Measurements from ENCODE around the gene PHLDB2.

The PHLDB2 gene

GRCh38 chr3:111901637-111902036 lies 42.6 kb downstream of the PHLDB2 start:
- no peak for DNase-seq (ENCODE audit: low read depth)
- no peak overlapping the region for H3K4me3 ChIP-seq (ENCODE audit: low read depth, low read length)
- TF ChIP-seq MYC (IDR thresholded peaks at IDR 0.05; ENCODE audit: low read depth, low read length) (no peak), CTCF (IDR thresholded peaks at IDR 0.05; ENCODE audit: low read depth, low read length) (no peak), POLR2A (IDR thresholded peaks at IDR 0.05; ENCODE audit: extremely low read depth, insufficient read length) (no peak)
- TF ChIP-seq, protein P1, sequence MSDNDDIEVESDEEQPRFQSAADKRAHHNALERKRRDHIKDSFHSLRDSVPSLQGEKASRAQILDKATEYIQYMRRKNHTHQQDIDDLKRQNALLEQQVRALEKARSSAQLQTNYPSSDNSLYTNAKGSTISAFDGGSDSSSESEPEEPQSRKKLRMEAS (IDR thresholded peaks at IDR 0.05; ENCODE audit: low read depth, low read length): no peak

DNA sequence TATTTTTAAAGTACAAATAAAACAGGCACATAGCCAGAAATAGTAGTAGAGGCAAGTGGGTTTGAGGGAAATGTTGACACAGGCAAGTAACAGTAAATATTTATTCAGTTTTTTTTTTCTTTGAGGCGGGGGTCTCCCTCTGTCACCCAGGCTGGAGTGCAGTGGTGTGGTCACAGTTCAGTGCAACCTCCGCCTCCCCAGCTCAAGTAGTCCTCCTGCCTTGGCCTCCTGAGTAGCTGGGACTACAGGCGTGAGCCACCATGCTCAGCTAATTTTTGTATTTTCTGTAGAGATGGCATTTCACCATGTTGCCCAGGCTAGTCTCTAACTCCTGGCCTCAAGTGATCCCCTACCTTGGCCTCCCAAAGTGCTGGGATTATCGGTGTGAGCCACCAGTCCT lies 43.5 kb downstream of the PHLDB2 start:
- no peak overlapping the region for H3K4me3 ChIP-seq (ENCODE audit: low read depth, low read length)
- no peak for DNase-seq (ENCODE audit: low read depth)
- TF ChIP-seq POLR2A (IDR thresholded peaks at IDR 0.05; ENCODE audit: extremely low read depth, insufficient read length): no peak
- TF ChIP-seq MYC (IDR thresholded peaks at IDR 0.05; ENCODE audit: low read depth, low read length): no peak
- no peak for TF ChIP-seq CTCF (IDR thresholded peaks at IDR 0.05; ENCODE audit: low read depth, low read length)
- TF ChIP-seq, protein P1 (IDR thresholded peaks at IDR 0.05; ENCODE audit: low read depth, low read length): no peak

DNA sequence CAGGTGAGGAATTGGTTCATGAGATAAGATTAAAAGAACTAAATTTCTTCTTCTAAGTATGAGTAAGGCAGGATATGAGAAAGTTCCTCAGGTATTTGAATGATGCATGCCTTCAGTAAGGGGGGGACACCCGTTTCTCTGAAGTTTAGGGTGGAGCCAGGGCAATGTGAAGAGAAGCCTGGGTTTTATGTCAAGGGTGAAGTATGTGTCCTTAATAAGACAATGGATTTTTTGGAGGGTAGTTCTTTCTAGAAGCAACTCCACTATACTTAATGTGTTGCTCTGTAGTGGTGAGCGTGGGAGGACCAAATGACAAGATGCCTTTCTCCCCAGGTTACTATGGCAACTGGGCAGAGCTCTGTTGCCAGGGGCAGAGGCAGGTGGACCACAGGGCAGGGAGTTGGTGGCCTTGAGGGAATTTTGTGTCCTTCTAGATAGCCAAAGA lies 44.0 kb downstream of the PHLDB2 start:
- no peak for DNase-seq (ENCODE audit: low read depth)
- TF ChIP-seq POLR2A (IDR thresholded peaks at IDR 0.05; ENCODE audit: extremely low read depth, insufficient read length) (no peak), CTCF (IDR thresholded peaks at IDR 0.05; ENCODE audit: low read depth, low read length) (no peak), MYC (IDR thresholded peaks at IDR 0.05; ENCODE audit: low read depth, low read length) (no peak)
- TF ChIP-seq, protein P1 (IDR thresholded peaks at IDR 0.05; ENCODE audit: low read depth, low read length): no peak

GRCh38 chr3:111904376-111905241 lies 45.5 kb downstream of the PHLDB2 start:
- peak; percentile 17 for DNase-seq (ENCODE audit: low read depth)
- H3K4me3 ChIP-seq (ENCODE audit: low read depth, low read length): no peak overlapping the region
- TF ChIP-seq MYC (IDR thresholded peaks at IDR 0.05; ENCODE audit: low read depth, low read length): no peak
- no peak for TF ChIP-seq POLR2A (IDR thresholded peaks at IDR 0.05; ENCODE audit: extremely low read depth, insufficient read length)
- TF ChIP-seq CTCF (IDR thresholded peaks at IDR 0.05; ENCODE audit: low read depth, low read length): no peak
- TF ChIP-seq, protein P1 (IDR thresholded peaks at IDR 0.05; ENCODE audit: low read depth, low read length): no peak

More for the DNA sequence above, 44.0 kb downstream of the PHLDB2 start:
- H3K4me3 ChIP-seq (ENCODE audit: low read depth, low read length): no peak overlapping the region

DNA sequence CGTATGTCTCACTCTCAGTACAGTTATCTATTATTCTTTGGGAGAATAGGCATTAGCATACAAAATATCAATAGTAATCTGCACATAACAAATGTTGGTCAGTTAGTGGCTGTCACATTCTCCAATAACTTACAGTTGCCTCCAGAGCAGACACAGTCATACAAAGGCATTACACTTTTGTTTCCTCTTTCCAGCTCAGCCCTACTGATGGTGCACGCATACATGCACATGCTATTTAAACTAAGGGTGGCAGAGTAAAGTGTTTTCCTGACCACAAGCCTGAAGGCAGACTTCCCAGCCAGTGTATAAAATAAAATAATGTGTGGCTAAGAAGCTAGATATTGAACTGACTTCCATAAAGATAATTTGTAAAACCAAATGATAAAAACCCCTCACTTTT lies 47.6 kb downstream of the PHLDB2 start:
- no peak overlapping the region for H3K4me3 ChIP-seq (ENCODE audit: low read depth, low read length)
- DNase-seq (ENCODE audit: low read depth): no peak
- no peak for TF ChIP-seq POLR2A (IDR thresholded peaks at IDR 0.05; ENCODE audit: extremely low read depth, insufficient read length)
- no peak for TF ChIP-seq CTCF (IDR thresholded peaks at IDR 0.05; ENCODE audit: low read depth, low read length)
- TF ChIP-seq, protein P1 (IDR thresholded peaks at IDR 0.05; ENCODE audit: low read depth, low read length): no peak
- no peak for TF ChIP-seq MYC (IDR thresholded peaks at IDR 0.05; ENCODE audit: low read depth, low read length)

Data from NB4 (cell line).